Right lobe of liver (tissue), 6 donors: ENCODE measurements around the gene INTS7. TPM values are rescaled to one million over a fixed set of nuclear protein-coding genes. Genes with fewer than 3 reads are reported as not detected.

Experiments used
- ATAC-seq, 4 donors: fragments of 200-7000 bp; cut with Tn5 transposase; one replicate each; pipeline ENCODE4 v1.9.1; 2020; ENCODE audit warnings: mild to moderate bottlenecking in 4 of 4, moderate library complexity in 4 of 4
- DNase-seq, 3 donors: peaks; one replicate each; pipeline ENCODE4 v3.0.0-alpha.2; 2020
- H3K27ac ChIP-seq, 3 donors: fragments of 200-600 bp; one replicate each; pipeline ENCODE4 v1.8.0; 2022
- H3K27me3 ChIP-seq, 2 donors: fragments of 200-600 bp; one replicate each; pipeline ENCODE4 v1.8.0; 2022
- H3K36me3 ChIP-seq, 4 donors: fragments of 200-600 bp; sonication (generic) in 1 of 4; one replicate each; pipeline versions ENCODE4 v1.5.1 to v1.8.0; 2017 to 2022; ENCODE audit warnings: control low read depth in 1 of 4
- H3K4me1 ChIP-seq, 4 donors: fragments of 200-600 bp; sonication (generic) in 1 of 4; one replicate each; pipeline versions ENCODE4 v1.5.1 to v1.8.0; 2017 to 2022; ENCODE audit warnings: control low read depth in 1 of 4
- H3K4me3 ChIP-seq, 3 donors: fragments of 200-600 bp; one replicate each; pipeline ENCODE4 v1.8.0; 2022
- H3K9me3 ChIP-seq, 4 donors: fragments of 200-600 bp; sonication (generic) in 1 of 4; one replicate each; pipeline versions ENCODE4 v1.5.1 to v1.8.0; 2017 to 2022; ENCODE audit warnings: control low read depth in 1 of 4
- CTCF ChIP-seq, 4 donors: fragments of 200-600 bp in 3 of 4; fragments of 450-650 bp in 1 of 4; IDR thresholded peaks; one replicate each; pipeline versions ENCODE4 v1.5.1 to v1.8.0; 2016 to 2022; ENCODE audit warnings: antibody characterized with exemption in 4 of 4, mild to moderate bottlenecking in 2 of 4
- POLR2A ChIP-seq: fragments of 450-650 bp; IDR thresholded peaks from one replicate; pipeline ENCODE4 v1.6.1; 2017; ENCODE audit warnings: antibody characterized with exemption, mild to moderate bottlenecking
- WGBS: methylation state at CpG from one replicate; pipeline ENCODE4 v1.1.6; 2018; ENCODE audit warnings: low coverage, low lambda C conversion rate; ENCODE audit not compliant: insufficient coverage; ENCODE audit errors: missing lambda C conversion rate; 5-methylcytosine and 5-hydroxymethylcytosine counted together
- intact Hi-C, 2 donors: fragments of 100-400 bp; cut with DNase I; formaldehyde crosslinking; loops; one replicate each; pipeline versions ENCODE4 v1.11.2 to v1.14.1; 2022
- total RNA-seq, 6 experiments: library from RNA; depleted of rRNA in 2 of 6; stranded (reverse); fragments of >200 nt in 2 of 6; fragmentation: NEBNext Ultra II Directional in 3 of 6; extraction: Animal tissue kit (Norgen Biotek cat#: 25700) in 3 of 6; gene quantifications; one replicate each; pipeline versions ENCODE4 v1.1.0 to v1.2.4, GENCODE V29; 2016 to 2023
- donor health status: DM: no; HTN: yes; CAD: no.
- donor health status: DM: no; HTN: no; CAD: no.
- donor health status: DM: no; HTN: no; CAD: no.
- donor health status: DM: no; HTN: yes; CAD: no.
- donor health status: DM: no; HTN: yes; CAD: no.

The INTS7 gene
- total RNA-seq, 6 experiments from 2014 or later, result 5.9 to 14.2 (median 9.6) TPM

- intact Hi-C loops, result loop anchor here in 1 of 2 donors (10.0 kb wide), 1 partner anchor 298 kb away; no protein-coding TSS in a partner anchor
- WGBS, result 70% methylated on average over 2 of the region's 2 CpGs
- ATAC-seq, result no peak
- Histone ChIP-seq H3K9me3 (no peaks in the 10 kb centered on the region), H3K4me1 (no peaks in the 10 kb centered on the region), H3K4me3 (no peak overlapping the region), H3K27me3 (no peaks in the 10 kb centered on the region), H3K27ac (no peak overlapping the region), H3K36me3 (no peaks in the 10 kb centered on the region)
- no peak for TF ChIP-seq CTCF (IDR thresholded peaks at IDR 0.05)
- TF ChIP-seq POLR2A, result no peak
- DNase-seq, result no peak
Observed at GRCh38 chr1:212077028-212077427, 41.7 kb upstream of the INTS7 start.

GRCh38 chr1:212074856-212075255 is 39.5 kb upstream of the INTS7 start:
- WGBS, result 63% methylated on average over 3 of the region's 3 CpGs
- DNase-seq, result no peak
- Histone ChIP-seq H3K36me3 (no peaks in the 10 kb centered on the region), H3K9me3 (no peaks in the 10 kb centered on the region), H3K4me1 (no peaks in the 10 kb centered on the region), H3K4me3 (no peak overlapping the region), H3K27ac (no peak overlapping the region), H3K27me3 (no peaks in the 10 kb centered on the region)
- intact Hi-C loops, result loop anchor here in 1 of 2 donors (5.0 to 10.0 kb wide), 2 partner anchors 300 to 382 kb away; no protein-coding TSS in a partner anchor
- no peak for ATAC-seq
- TF ChIP-seq CTCF (IDR thresholded peaks at IDR 0.05) (no peak), POLR2A (no peak)

- Histone ChIP-seq H3K27ac (no peak overlapping the region), H3K9me3 (no peaks in the 10 kb centered on the region), H3K36me3 (no peaks in the 10 kb centered on the region), H3K27me3 (no peaks in the 10 kb centered on the region), H3K4me3 (no peak overlapping the region), H3K4me1 (no peaks in the 10 kb centered on the region)
- WGBS, result 84% methylated on average over 3 of the region's 3 CpGs
- TF ChIP-seq CTCF (IDR thresholded peaks at IDR 0.05) (no peak), POLR2A (no peak)
- intact Hi-C loops, result loop anchor here in 1 of 2 donors (5.0 to 10.0 kb wide), 2 partner anchors 300 to 383 kb away; no protein-coding TSS in a partner anchor
- DNase-seq (no peak), ATAC-seq (no peak)
Observed at GRCh38 chr1:212074313-212074712, 39.0 kb upstream of the INTS7 start.

GRCh38 chr1:212073490-212073889 is 38.1 kb upstream of the INTS7 start:
- no peak for ATAC-seq
- Histone ChIP-seq H3K4me1 (no peaks in the 10 kb centered on the region), H3K36me3 (no peaks in the 10 kb centered on the region), H3K27me3 (no peaks in the 10 kb centered on the region), H3K4me3 (no peak overlapping the region), H3K9me3 (no peaks in the 10 kb centered on the region), H3K27ac (no peak overlapping the region)
- TF ChIP-seq POLR2A (no peak), CTCF (IDR thresholded peaks at IDR 0.05) (peak in 1 of 4 donors; percentile 24)
- intact Hi-C loops, result loop anchor here in 1 of 2 donors (5.0 to 10.0 kb wide), 2 partner anchors 301 to 384 kb away; no protein-coding TSS in a partner anchor
- DNase-seq, result no peak
- WGBS, result 88% methylated on average over 1 of the region's 1 CpG
